HG02884 (cell line): Measurements from ENCODE around the gene GUCA1A.
"Not testable (repeated sequence)": the region's sequence is repeated elsewhere in the genome, so short reads cannot be mapped to it uniquely, and the experiment has no call there.

Experiments
- ATAC-seq: cut with Tn5 transposase; IDR thresholded peaks from one replicate; pipeline ENCODE4 v1.9.1; 2021; ENCODE audit warnings: mild to moderate bottlenecking, moderate library complexity; ENCODE audit not compliant: unreplicated experiment

Gene GUCA1A

GRCh38 chr6:42202131-42202915 lies 29.2 kb downstream of the GUCA1A start:
- not testable (repeated sequence) for ATAC-seq

- ATAC-seq = no peak
Measured at GRCh38 chr6:42203183-42203582, 30.0 kb downstream of the GUCA1A start.

- ATAC-seq = no peak
Measured at GRCh38 chr6:42204768-42205282, 31.7 kb downstream of the GUCA1A start.

- ATAC-seq = not testable (repeated sequence)
Measured at GRCh38 chr6:42207559-42207958, 34.4 kb downstream of the GUCA1A start.

GRCh38 chr6:42210551-42210950 lies 37.4 kb downstream of the GUCA1A start:
- no peak for ATAC-seq

- ATAC-seq = no peak
Measured at GRCh38 chr6:42211726-42212125, 38.6 kb downstream of the GUCA1A start.

GRCh38 chr6:42212442-42212841 lies 39.3 kb downstream of the GUCA1A start:
- no peak for ATAC-seq

GRCh38 chr6:42216495-42216894 lies 43.3 kb downstream of the GUCA1A start:
- ATAC-seq = not testable (repeated sequence)

- ATAC-seq = no peak
Measured at GRCh38 chr6:42217157-42217518, 44.0 kb downstream of the GUCA1A start.

- ATAC-seq = peak; percentile 94
Measured at GRCh38 chr6:42217519-42218367, 44.6 kb downstream of the GUCA1A start, which contains the start of gene MRPS10. Gene MRPS10, minus strand, starts transcription at chr6:42217861. Its CDS starts 12 bp downstream, at chr6:42217849.

GRCh38 chr6:42220807-42221206 lies 47.6 kb downstream of the GUCA1A start:
- ATAC-seq = no peak

- ATAC-seq = no peak
Measured at GRCh38 chr6:42221546-42221945, 48.4 kb downstream of the GUCA1A start.

- no peak for ATAC-seq
Measured at GRCh38 chr6:42222448-42222847, 49.3 kb downstream of the GUCA1A start.

- ATAC-seq = peak; percentile 87
Measured at GRCh38 chr6:42224222-42225028, 51.3 kb downstream of the GUCA1A start.

- ATAC-seq = no peak
Measured at GRCh38 chr6:42225029-42225339, 51.8 kb downstream of the GUCA1A start.

GRCh38 chr6:42225419-42225818 lies 52.3 kb downstream of the GUCA1A start:
- no peak for ATAC-seq

- ATAC-seq = no peak
Measured at GRCh38 chr6:42226161-42226611, 53.0 kb downstream of the GUCA1A start.

- no peak for ATAC-seq
Measured at GRCh38 chr6:42226645-42227143, 53.5 kb downstream of the GUCA1A start.

- ATAC-seq = no peak
Measured at GRCh38 chr6:42227173-42227850, 54.1 kb downstream of the GUCA1A start.

GRCh38 chr6:42228305-42228704 lies 55.1 kb downstream of the GUCA1A start:
- no peak for ATAC-seq
